Medulla oblongata (tissue), 1 donor: ENCODE results near the gene RNF150.
"Not testable (repeated sequence)": the region's sequence is repeated elsewhere in the genome, so short reads cannot be mapped to it uniquely, and the experiment has no call there.

Source experiments
- DNase-seq: peaks from one replicate; pipeline ENCODE4 v3.0.0-alpha.2; 2015; ENCODE audit errors: extremely low spot score

The RNF150 gene

GRCh38 chr4:140826701-140827027 lies 306.6 kb downstream of the RNF150 start:
- DNase-seq = no peak

- not testable (repeated sequence) for DNase-seq
Observed at GRCh38 chr4:140820520-140820919, 312.7 kb downstream of the RNF150 start.

GRCh38 chr4:140819610-140820009 lies 313.7 kb downstream of the RNF150 start:
- DNase-seq = no peak

- DNase-seq = no peak
Observed at GRCh38 chr4:140818433-140818832, 314.8 kb downstream of the RNF150 start.

GRCh38 chr4:140816806-140817510 lies 316.3 kb downstream of the RNF150 start:
- no peak for DNase-seq

- no peak for DNase-seq
Observed at GRCh38 chr4:140813804-140814203, 319.5 kb downstream of the RNF150 start.

- no peak for DNase-seq
Observed at GRCh38 chr4:140812916-140813315, 320.4 kb downstream of the RNF150 start.

GRCh38 chr4:140811429-140811828 lies 321.8 kb downstream of the RNF150 start:
- no peak for DNase-seq

GRCh38 chr4:140810591-140811169 lies 322.6 kb downstream of the RNF150 start:
- DNase-seq = not testable (repeated sequence)
